Neural progenitor cell (in vitro differentiated cells): Measurements from ENCODE around the gene PPARG.

ENCODE experiments used
- CTCF ChIP-seq: fragments of 200-600 bp; sonication (generic); IDR thresholded peaks from 2 replicates; pipeline ENCODE4 v1.5.1; 2017; ENCODE audit warnings: antibody characterized with exemption, mild to moderate bottlenecking
- EZH2 ChIP-seq: fragments of 200-600 bp; sonication (generic); IDR thresholded peaks from 2 replicates; pipeline ENCODE4 v1.6.1; 2017; ENCODE audit warnings: antibody characterized with exemption, mild to moderate bottlenecking, moderate library complexity

- no peak for TF ChIP-seq CTCF
- no peak for TF ChIP-seq EZH2
These were observed 45.9 kb downstream of the PPARG start for GRCh38 chr3:12334786-12335185.
